HG03175 (cell line): Measurements from ENCODE around the gene TRIM65.
"Not testable (repeated sequence)": the region's sequence is repeated elsewhere in the genome, so short reads cannot be mapped to it uniquely, and the experiment has no call there.

Source experiments
- ATAC-seq: cut with Tn5 transposase; IDR thresholded peaks from one replicate; pipeline ENCODE4 v1.9.1; 2021; ENCODE audit warnings: mild to moderate bottlenecking, moderate library complexity; ENCODE audit not compliant: unreplicated experiment

The TRIM65 gene

GRCh38 chr17:75854881-75855309 is 41.9 kb downstream of the TRIM65 start:
- no peak for ATAC-seq

DNA sequence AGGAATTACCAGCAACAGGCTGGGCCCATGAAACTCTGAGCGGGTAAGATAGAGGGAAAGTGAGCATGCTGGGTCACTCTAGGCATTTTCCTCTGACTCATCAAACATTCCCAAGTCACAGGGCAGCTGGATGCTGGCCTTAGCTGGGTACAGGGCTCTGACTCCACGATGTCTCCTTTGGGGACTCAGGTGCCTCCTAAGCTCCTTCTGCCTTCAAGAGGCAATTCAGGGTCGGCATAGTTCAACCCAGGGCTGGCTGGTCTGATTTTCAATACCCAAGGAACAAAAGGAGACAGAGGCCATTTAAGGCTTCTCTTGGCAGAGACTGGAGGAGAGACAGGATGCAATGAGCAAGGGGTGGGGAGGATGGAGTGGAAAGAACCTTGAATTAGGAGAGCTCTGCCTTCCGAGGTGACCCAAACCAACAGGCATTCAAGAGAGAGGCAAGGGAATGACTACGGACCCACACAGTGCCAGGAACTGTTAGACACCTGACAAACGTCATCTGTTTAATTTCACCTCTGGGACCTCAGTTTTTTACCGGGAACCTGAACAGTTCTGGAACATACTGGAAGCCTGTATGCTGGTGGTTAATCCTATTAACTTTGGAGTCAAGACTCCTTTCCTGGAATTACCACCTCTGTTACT is 42.5 kb downstream of the TRIM65 start:
- ATAC-seq = no peak

DNA sequence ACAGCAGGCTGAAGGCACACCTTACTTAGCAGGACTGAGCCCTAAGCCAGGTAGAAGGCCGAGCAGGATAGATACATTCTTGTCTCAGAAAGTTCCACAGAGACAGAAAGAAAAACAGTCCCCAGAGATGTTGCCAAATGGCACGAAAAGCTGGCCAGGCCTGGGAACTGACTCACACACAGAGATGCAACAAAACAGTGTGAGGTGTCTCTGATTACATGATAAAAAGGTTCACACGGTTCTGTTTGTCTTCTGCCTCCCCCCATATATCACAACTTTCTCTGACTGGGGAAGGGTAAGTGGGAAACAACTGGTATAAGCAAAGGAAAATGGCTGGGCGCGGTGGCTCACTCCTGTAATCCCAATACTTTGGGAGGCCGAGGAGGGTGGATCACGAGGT is 43.3 kb downstream of the TRIM65 start:
- ATAC-seq = no peak

- not testable (repeated sequence) for ATAC-seq
These were observed 45.1 kb downstream of the TRIM65 start for GRCh38 chr17:75851693-75851991.

DNA sequence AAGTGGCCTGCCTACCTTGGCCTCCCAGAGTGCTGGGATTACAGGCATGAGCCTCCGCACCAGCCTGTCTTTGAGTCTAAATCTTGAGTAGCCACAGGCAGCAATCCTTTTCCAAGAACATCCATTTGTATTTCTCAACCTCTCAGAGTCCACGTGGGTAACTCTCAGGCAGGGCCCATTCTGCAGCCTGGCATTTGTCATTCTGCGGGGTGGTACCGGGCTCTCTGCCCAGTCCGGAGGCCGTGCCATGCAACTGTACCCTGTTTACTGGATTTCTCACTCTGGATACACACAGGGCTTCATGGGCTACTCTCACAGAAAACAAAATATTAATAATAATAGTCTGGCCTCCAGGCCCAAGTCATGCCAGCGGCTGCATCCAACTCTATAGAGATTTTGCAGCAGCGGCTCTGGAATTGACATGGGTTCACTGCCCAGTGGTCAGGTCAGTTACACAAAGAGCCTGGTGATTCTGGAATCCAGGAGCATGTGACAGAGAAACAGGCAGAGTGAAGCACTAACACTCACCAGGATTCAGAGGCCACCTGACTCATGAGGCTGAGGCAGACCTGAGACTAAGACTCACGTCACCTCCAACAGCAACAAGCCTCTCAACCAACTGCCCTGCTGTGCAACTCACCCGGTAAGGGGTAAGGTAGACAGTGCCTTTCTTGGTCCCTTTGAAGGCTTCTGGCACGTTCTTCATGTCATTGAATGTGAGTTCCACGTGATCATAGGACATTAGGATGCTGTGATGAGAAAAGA is 45.6 kb downstream of the TRIM65 start:
- no peak for ATAC-seq

DNA sequence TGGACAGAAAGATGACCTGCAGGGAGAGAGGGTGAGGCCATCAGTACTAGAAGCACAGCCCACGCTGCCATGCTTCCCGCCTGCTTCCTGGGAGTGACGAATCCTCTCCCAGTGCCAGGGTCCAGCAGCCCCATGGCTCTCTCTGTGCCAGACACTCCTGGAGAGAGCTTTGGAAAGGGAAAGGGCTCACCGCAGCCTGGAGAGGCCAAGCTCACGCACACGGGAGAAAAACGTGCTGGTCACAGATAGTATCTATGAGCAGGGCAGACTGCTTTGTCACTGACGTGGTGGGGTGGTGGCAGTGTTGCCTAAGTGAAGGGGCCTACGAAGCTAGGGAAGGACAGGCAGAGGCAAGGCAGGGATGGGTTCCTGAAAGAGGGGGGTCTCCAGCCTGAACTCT is 47.0 kb downstream of the TRIM65 start:
- ATAC-seq = no peak

DNA sequence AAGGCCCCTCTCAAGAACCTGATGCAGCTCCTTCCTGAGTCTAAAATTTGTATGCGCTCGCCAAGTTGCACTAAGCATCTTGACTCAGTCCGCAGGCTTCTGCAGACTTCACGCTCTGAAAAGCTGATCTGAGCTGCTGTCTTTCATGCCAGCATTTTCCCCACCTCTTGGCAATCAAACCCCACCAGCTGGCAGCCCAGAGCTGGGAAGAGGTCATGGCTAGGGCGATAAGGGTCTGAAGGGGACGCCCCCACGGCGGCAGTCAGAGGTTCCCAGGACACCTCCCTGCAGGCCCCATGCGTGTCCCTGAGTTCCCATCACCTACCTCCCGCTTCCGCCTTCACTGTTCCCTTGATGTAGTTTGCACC is 47.5 kb downstream of the TRIM65 start:
- ATAC-seq = no peak

- ATAC-seq = no peak
These were observed 48.0 kb downstream of the TRIM65 start for GRCh38 chr17:75848523-75849278.

- ATAC-seq = no peak
These were observed 48.9 kb downstream of the TRIM65 start for GRCh38 chr17:75847614-75848522.

GRCh38 chr17:75846692-75847613 is 49.8 kb downstream of the TRIM65 start:
- ATAC-seq = no peak

- ATAC-seq = no peak
These were observed 50.6 kb downstream of the TRIM65 start for GRCh38 chr17:75845933-75846691.

- ATAC-seq = peak; percentile 71
These were observed 51.6 kb downstream of the TRIM65 start for GRCh38 chr17:75845058-75845711.

- no peak for ATAC-seq
These were observed 52.2 kb downstream of the TRIM65 start for GRCh38 chr17:75844530-75845057.

GRCh38 chr17:75843577-75844529 is 52.9 kb downstream of the TRIM65 start, which contains the start of gene UNC13D:
Gene UNC13D (minus strand): TSS chr17:75844404. CDS start chr17:75844337, 67 bp downstream.
- ATAC-seq = no peak

DNA sequence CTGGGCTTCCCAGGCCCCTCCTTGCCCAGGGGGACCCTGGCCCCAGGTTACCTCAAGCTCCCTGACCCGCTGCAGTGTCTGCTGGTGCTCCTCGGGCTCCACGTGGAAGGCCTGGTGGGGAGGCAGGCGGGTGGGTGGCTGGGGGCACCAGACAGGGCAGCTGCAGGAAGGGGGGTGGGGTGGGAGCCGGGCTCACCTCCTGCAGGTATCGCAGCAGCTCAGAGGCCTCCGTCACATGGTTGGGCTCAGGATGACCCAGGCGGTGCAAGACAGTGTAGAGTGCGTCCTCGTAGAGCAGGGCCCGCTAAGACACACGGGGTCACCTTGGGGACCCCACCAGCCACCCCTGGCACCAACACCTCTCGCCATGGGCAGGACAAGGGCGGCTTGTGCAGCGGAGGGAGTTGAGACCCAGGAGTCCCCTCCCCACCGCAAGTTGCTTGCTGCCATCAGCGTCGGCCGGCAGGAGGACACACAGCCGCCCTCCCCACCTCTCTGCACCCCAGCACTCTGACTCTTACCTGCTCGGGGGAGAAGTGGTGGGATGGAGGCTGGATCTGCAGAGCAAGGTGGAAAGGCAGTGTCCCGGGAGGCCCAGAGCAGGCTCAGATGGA is 53.7 kb downstream of the TRIM65 start:
- ATAC-seq = no peak

DNA sequence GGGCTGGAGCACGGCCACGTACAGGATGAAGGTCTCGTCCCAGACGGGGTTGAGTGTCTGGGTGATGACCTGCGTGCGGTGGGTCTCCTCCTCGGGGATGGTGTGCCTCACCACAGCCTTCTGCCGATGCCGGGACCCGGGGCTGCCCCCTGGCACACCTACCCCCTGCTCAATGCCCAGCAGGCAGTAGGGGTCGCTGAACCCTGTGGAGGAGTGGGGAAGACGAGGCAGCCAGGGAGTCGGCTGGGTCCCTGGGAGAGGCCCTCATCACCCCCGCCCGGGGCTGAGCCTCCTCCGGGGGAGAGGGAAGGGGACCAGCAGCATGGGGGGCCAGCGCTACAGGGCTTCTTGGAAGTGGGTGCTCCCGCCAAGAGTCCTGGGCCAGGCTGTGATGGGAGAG is 54.3 kb downstream of the TRIM65 start:
- ATAC-seq = no peak

DNA sequence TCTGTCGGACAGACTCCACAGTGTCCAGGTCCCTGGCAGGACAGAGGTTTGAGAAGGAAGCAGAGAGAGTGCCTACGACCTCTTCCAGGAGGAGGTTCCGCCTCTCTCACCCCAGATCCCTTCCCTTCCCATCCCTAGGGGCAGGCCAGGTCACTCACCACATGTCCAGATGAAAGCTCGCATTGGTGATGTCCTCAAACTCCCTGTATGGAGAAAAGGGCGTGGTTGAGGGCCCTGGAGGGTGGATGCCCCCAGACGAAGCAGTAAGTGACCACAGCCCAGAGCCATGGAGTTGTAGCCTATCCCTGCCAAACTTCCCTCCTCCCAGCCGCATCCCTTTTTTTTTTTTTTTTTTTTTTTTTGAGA is 56.0 kb downstream of the TRIM65 start:
- no peak for ATAC-seq
